ENCODE data around the gene TRIM62.
"Not testable (repeated sequence)": the region's sequence is repeated elsewhere in the genome, so short reads cannot be mapped to it uniquely, and the experiment has no call there.

The TRIM62 gene

DNA sequence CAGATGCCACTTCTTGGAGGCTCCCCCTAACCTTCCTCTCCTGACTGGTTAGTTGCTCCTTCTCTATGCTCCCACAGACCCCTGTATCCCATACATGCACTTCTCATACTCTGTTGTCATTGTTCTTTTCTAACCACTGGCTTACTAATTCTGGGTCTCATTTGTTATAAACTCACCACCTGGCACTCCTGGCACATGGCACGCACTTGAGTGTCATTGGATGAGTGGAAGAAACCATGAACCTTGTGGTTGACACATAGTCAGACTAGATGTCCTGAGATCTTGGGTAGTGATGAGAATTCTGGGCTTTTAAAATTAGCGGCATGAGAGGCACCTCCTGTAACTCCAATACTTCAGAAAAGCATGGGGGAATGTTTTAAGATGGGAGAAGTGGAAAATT is 49.3 kb downstream of the TRIM62 start:
- DNase-seq (ENCODE audit: low spot score) = no peak

DNA sequence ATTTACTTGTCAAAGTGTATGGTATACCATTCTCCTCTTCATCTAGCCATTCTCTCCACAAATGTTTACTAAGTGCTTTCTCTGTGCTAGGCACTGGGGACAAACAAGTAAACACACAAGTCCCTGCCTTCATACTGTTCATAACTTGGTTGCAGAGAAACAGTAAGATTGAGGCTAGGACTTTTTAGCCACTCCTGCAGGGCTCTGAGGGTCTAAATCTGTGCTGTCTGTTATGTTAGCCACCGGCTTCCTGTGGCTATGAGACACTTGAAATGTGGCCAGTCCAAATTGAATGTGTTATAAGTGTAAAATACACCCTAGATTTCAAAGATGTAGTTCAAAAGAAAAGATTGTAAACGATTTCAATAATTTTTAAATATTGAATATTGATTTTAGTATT is 50.7 kb downstream of the TRIM62 start:
- no peak for DNase-seq (ENCODE audit: low spot score)

DNA sequence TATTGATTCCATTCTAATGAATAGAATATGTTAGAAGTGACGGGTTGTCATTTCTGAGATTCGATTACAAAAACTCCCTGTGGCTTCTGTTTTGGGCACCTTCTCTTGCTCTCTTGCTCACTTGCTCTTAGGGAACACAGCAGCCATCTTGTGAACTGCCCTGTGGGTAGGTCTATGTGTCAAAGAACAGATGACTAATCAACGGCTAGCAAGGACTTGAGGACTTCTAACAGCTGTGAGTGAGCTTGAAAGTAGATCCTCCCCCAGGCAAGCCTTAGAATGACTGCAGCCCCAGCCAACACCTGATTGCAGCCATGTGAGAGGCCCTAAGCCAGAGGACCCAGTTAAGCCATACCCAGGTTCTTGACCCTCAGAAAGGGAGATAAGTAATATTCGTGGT is 51.5 kb downstream of the TRIM62 start:
- DNase-seq (ENCODE audit: low spot score) = no peak

DNA sequence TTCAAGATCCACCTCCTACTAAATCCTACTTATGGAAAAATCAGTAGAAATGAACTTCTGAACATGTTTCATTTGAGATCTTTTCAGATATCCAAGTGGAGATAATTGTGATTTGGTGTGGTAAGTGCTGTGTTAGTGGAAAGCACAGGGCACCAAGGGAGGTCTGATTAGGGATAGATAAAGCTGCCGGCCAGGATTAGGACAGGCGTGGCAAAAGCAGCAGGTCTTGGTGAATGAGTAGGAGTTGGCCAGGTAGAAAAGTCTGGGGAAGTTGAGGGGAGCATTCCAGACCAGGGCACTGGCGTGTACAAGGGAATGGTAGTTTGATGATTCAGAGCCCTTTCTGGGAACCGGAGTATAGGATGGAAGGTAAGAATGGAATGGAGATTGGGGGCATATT is 53.1 kb downstream of the TRIM62 start:
- DNase-seq (ENCODE audit: low spot score) = no peak

DNA sequence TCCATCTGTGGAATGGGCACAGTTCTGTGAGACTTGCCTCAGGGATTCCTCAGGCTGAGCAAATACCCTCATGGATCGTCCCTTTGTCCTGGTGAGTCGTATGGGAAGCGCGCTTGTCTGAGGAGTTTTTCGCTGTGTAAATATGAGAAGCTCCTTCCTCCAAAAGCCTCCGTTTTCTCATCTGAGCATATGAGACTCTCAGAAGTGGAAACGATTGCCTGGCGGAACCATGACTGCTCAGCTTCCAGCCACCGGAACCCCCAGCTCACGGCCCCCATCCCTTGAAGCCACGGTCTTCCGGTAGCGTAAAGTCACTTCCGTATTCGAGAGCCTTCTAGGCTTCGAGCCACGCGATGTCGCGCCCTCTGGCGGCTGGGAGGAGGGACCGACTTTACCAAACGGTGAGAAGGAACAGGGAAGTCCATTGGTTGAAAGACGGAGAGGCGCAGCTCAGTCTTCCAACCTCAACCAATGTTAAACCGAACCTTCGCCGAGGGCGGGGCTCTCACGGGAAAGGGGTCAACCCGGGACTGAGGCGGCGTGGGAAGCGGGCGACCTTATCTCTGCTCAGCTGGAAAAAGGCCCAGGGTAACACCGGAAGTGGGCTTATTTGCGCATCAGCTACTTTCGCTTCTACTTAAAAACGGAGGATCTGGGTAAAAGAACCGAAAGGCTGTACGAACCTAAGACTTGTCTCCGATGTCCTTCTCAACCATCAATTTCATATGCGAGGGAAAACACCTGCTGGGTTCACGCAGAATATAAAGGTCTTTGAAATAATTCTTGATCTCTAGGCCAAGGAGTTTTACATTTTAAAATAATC is 54.6 kb downstream of the TRIM62 start:
- DNase-seq (ENCODE audit: low spot score) = peak; percentile 92

DNA sequence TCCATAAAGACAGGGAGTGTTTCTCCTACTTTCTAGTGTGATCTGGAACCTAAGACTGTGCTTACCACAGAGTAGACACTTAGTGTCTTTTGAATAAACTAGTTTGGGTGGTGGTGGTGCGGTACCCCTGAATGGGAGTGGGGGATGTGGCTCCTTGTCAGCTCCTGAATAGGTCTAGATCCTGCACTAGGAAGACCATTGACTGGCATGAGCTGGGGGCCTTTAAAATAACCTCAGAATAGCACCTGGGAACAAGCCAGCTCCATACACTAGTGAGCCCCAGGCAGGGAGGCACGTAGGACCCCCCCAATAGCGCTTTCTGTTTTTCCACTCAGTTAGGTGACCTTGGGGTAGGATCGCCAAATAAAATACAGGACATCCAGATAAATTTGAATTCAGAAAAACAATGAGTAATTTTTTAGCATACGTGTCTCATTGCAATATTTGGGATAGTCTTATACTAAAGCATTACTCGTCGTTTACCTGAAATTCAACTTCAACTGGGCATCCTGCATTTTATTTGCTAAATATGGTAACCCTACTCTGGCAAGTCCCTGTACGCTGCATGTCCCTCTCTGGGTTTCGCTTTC is 55.3 kb downstream of the TRIM62 start:
- DNase-seq (ENCODE audit: low spot score) = no peak

DNA sequence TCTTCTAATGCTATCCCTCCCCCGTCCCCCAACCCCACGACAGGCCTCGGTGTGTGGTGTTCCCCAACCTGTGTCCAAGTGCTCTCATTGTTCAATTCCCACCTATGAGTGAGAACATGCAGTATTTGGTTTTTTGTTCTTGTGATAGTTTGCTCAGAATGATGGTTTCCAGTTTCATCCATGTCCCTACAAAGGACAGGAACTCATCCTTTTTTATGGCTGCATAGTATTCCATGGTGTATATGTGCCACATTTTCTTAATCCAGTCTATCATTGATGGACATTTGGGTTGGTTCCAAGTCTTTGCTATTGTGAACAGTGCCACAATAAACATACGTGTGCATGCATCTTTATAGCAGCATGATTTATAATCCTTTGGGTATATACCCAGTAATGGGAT is 57.2 kb downstream of the TRIM62 start:
- not testable (repeated sequence) for DNase-seq (ENCODE audit: low spot score)

DNA sequence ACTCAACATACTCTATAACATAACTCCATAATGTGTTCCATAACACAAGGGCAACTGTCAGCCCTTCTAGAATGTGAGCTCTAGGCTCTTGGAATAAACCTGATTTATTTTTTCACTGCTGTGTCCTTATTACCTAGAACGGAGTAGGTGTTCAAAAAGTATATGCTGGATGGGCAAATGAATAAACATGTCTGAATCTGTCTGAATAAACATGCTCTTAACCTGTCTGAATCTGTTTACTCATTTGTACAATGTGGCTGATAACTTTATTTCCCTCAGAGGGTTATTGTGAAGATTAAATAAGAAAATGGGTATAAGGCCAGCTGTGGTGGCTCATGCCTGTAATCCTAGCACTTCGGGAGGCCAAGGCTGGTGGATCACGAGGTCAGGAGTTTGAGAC is 58.6 kb downstream of the TRIM62 start:
- DNase-seq (ENCODE audit: low spot score) = no peak

DNA sequence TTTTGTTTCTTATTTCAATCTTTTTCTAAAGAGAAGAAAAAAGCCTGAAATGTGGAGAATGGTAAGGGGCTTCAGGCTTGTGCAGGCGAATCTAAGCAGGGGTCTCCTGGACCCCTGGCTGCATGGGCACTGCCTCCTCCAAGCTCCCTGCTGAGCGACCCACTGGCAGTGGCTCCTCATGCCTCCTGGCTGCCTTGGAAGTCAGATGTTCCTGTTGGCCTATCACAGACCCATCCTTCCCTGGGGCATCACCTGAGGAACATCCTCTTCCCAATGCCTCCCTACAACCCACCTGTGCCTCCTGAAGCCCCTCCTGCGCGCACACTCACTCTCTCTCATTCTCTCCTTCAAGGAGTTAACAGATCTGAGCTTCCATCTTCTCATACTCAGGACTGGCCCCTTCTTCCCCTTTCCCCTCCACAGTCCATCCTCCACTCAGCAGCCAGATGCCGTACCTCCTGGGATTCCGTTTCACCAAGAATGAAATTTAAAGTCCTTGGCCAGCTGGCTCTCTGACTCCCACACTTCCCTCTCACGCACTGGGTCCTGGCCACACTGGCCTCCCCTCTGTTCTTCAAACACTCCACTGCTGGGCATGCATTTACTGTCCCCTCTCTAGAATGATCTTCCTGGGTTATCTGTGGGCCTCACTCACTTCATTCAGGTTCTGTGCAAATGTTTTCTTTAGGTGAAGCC is 59.2 kb downstream of the TRIM62 start:
- no peak for DNase-seq (ENCODE audit: low spot score)

DNA sequence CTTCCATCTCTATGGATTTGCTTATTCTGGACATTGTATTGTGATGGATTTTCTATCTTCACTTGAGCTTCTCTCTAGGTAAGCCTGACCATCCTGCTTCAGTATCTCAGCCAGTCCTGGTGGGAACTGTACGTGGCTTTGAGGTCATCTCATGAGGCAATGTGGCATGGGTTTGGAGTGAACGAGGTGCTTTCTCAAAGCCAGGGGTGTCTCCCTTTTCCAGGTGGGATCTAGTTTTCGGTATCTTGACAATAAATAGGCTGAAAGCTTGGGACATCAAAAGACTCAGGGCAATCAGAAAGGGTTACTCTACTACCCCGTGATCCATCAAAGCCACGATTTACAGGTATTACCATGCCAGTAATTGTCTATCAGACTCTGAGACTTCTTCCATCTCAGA is 60.1 kb downstream of the TRIM62 start:
- DNase-seq (ENCODE audit: low spot score) = no peak

DNA sequence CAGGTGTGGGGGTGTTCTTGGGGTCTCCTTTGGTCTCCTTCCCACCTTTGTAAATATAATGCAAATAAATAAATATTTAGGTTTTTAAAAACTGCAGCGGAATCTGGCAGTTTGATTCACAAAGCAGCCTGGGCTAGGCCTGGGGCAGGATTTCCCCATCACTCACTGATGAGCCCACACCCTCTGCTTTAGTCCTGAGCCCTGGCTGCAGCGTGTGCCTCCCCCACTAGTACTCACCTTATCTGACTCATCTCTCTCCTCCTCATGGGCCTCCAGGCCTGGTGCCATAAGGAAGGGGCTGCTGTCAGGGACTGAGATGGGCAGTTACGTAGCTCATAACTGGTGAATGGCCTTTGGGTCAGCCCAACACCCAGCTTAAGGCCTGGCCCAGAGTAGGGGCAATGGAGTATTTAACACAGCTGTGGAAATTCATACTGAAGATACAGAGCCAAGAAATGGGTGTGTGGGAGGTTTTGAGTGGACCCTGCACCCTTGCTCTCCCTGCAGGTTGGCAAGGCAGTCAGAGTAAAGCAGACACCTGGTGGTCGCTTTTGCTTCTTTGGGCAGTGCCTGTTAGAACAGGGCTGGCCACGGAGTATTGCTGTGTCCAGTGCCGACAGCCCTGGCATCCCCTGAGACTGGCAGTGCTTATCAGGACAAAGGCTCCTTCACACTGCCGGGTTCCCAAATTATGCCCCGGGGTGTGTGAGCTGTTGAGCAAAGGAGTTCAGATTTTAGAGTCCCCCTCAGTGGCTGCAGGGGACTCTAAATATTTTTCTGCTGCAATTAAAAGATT is 61.2 kb downstream of the TRIM62 start:
- no peak for DNase-seq (ENCODE audit: low spot score)

DNA sequence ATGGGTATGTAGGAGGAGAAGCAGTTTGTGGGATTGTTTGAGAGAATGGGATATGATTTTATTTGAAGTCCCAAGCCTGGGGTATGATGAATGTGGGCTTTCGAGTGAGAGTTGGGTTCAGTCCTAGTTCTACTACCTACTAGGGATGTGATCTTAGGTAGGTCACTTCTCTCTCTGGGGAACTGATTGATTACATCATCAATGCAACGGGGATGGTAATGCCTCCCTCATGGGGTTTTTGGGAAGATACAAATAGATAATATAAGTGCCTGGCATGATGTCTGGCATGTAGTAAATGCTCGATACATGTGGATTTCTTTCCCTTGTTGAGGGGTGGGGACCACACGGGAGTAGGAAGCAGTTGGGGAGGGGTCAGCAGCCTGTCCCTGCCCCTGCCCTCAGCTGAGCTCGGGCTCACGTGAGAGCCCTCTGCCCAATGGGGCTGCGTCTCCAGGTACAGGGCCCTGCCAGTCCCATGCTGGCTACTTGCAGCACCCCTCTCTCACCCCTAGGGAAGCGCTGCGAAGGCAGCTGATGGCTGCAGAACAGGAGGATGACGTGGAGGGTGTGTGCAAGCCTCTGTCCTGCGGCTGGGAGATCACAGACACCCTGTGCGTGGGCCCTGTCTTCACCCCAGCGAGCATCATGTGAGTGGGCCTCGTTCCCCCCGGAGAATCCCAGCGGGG is 62.2 kb downstream of the TRIM62 start:
- DNase-seq (ENCODE audit: low spot score) = no peak

DNA sequence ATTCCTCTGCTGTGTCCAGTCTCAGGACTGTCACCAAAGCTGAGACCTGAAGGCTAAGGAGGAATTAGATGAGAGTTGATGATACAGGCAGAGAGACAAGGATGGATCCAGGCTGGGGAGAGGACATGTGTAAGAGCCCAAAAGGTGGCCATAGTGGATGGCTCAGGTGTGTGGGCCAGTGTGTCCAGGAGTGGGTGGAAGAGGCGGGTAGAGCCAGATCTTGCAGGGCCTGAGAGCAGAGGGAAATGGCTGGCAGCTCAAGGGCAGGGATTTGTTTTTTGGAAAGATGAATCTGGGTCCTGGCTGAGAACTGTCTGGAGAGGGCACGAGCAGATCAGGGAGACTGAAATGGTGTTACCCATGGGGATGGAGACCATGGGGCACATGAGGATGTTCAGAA is 62.8 kb downstream of the TRIM62 start:
- no peak for DNase-seq (ENCODE audit: low spot score)

DNA sequence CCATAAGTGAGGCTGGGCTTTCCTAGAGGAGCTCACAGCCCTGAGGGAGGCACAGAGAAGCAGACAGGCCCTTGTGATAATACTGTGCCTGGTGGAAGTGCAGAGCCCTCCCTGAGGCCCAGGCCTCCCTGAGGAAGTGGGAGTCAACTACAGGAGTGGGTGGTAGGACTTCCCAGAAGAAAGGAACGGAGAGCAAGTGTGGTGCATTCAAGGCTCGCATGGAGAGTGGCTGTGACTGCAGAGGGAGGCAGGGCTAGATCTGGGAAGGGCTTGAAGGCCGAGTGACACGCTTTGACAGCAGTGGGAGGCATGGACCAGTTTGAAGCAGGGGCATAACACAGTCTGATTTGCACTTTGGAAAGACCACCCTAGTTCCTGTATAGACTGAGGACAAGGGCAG is 63.6 kb downstream of the TRIM62 start:
- DNase-seq (ENCODE audit: low spot score) = no peak

DNA sequence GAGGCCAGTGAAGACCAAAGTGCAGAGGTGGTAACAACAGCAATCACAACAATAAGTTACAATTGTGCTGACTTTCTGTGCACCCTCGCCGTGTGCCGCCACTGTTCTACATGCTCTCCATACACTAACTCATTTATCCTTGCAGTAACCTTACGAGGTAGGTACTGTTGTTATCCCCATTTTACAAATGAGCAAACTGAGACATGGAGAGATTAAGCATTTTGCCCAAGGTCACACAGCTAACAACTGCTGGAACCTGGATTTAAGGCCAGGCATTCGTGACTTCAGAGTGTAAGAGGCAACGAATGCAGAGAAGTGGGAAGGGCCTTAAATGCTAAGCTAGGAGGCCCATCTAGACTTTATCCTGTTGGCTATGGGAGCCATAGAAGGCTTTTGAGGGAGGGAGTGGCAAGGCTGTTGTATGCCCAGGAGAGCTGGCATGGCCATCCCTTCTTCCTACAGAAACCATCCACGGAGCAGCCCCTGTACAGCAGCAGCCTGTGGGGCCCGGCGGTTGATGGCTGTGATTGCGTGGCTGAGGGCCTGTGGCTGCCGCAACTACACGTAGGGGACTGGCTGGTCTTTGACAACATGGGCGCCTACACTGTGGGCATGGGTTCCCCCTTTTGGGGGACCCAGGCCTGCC is 64.3 kb downstream of the TRIM62 start:
- no peak for DNase-seq (ENCODE audit: low spot score)

DNA sequence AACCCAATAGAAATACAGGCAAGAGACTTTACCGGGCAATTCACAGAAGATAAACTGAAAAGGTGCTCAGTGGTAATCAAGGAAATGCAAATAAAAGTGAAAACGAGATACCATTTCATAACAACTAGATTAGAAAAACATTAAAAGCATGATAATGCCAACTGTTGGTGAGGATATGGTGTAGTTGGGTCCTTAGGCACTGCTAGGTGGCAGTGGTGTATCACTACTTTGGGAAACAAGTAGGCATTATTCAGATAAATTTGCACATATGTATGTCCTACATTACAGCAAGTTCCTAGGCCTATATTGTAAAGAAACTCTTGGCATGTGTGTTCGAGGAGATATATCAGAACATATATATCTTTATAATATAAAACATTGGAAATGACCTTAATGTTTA is 69.9 kb downstream of the TRIM62 start:
- no peak for DNase-seq (ENCODE audit: low spot score)

DNA sequence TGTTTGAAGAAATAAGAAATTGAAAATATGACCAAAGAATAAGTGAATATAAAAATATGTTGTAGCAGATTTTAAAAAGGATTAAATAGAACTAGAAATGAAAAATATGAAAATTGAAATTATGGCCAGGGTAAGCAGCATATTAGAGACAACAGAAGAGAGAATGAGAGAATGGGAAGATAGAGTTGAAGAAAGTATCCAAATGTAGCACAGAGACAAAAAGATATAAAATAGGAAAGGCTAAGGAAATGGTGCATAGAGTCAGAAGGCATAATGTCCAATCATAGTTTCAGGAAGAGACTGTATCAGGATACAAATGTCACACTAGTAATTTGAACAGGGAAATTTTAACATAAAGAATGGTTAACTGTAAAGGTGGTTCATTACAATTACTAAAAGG is 71.4 kb downstream of the TRIM62 start:
- DNase-seq (ENCODE audit: low spot score) = no peak

DNA sequence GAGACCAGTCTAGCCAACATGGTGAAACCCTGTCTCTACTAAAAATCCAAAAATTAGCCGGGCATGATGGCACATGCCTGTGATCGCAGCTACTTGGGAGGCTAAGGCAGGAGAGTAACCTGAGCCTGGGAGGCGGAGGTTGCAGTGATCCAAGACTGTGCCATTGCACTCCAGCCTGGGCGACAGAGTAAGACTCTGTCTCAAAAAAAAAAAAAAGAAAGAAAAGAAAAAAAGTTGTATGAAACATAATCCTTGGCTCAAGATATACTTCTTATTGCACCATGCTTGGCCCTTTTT is 81.8 kb downstream of the TRIM62 start:
- not testable (repeated sequence) for DNase-seq (ENCODE audit: low spot score)

DNA sequence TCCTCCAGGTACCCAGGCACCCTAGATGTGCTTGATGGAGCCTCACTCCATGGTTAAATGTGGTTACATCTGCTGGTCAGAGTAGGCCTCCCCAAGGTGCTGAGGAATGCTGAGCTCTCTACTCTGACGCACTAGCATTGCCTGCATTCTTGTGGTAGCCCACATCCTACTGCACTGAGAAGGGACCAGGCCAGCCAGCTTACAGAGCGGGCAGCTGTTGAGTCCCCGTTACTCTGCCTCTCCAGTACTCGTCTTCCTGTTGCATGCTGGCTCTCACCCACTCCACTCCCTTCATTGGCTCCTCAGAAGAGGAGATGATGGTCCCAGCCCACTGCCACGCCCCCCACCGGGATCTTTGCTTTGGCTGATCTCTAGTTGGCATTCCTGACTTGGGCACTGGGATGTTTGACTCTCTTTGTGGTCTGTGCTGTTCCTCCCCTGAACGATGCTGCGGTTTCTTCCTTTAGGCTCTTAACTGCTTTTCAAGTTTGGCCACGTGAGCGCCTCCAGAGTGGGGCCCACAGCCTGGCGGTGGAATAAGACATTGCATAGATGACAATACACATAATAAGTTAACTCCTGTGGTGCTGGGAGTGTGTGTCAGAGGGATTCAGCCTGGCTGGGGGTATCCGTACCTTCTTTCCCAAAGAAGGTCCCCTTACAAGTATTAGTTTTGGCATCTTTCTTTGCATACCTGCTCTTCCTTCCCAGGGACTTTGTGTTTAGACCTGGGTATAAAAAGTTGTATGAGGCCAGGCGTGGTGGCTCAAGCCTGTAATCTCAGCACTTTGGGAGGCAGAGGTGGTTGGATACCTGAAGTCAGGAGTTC is 82.3 kb downstream of the TRIM62 start:
- peak; percentile 93 for DNase-seq (ENCODE audit: low spot score)

DNA sequence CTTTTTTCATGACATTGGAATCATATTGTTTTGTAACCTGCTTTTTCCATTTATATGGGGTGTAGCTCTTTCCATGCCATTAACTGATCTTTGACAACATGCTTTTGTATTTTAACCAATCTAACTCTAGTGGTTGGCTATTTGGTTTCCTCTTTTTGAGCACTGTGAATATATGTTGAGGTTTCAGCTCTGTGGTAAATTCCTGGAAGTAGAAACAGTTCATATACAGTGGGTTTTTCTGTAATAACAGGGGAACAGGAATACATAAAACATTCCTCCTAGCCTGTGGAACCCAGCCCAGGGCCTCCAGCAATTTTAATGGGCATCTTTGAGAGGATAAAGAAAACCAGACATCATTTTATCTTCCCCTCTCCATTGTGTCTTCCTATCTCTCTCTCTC is 83.5 kb downstream of the TRIM62 start:
- no peak for DNase-seq (ENCODE audit: low spot score)

DNA sequence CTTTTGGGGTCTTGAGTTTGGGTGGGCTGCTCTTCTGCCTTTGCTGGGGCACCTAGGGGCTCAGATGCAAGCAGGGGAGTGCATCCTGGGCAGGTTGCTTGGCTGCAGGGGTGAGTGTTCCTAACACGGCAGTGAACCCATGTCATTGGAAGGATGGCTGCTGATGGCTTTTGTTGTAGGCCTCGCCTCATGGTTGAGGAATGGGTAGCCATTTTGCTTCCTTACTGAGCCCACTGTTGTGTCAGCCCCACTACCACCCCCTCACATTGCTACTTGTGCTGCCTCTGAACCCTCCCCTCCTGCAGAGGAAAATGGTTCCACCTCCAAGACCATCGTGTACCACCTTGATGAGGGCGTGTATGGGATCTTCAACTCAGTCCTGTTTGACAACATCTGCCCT is 84.1 kb downstream of the TRIM62 start:
- DNase-seq (ENCODE audit: low spot score) = no peak

Data from AG08396 (cell line).